Measurements from ENCODE around the gene PSD2.

The PSD2 gene

DNA sequence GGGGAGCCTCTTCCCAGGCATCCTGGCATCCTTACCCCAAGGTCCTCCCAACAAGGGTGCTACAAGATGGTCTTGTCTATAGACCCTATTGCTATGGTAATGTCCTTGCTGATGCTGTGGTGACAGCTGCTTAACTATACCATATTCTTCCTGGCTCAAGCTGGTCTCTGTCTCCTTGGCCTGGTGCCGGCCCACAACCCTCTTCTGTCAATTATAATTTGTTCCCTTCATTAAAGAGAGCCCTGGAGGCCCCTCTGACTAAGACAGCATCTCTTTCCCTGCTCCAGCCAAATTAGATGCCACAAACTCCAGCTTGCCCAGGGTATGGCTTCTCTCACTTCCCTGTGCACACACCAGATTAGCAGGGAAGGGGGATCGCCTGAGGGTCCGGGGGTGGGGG lies 86.7 kb downstream of the PSD2 start:
- DNase-seq: no peak

DNA sequence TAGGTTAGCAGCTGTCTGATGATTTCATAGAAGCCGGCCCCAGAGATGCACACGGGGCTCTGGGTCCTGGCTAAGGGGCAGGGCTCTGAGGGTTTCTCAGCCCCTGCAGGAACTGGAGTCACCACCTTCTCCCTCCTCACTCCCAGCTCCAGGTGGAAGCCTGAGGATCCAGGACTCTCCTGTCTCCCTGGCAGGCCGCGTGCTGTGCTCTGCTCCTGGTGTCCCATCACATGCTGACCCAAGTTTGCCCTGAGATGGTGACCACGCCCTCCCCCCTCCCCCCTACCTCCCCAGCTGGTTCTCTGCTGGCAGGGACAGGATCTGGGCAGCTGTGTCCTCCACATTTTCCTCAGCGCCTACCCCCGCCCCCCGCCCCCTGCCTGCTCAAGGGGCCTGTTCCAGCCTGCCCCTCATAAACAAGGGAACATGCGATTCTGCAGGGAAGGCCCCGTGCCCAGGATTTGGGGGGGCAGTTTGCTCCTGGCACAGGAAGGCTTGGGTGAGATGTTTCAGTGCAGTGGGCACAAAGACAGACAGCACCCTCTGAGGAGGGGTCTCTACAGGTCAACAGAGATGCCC lies 87.4 kb downstream of the PSD2 start:
- no peak for DNase-seq

DNA sequence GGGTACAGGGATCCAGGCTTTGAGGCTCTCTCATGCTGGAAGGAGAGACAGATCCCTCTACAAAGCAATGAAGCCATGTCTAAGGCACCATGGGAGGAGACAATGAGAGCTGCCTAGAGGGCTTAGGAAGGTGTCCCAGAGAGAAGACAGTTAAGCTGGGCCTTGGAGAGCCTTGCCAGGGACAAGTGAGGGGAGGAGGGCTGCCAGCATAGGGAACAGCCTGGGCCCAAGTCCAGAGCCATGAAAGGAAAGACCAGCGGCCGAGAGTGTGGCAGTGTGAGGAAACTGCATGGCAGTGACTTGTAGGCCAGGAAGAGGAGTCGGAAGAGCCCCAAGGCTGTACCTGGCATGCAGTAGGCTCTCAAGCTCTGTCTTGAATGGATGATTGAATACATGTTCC lies 88.5 kb downstream of the PSD2 start:
- DNase-seq: no peak

DNA sequence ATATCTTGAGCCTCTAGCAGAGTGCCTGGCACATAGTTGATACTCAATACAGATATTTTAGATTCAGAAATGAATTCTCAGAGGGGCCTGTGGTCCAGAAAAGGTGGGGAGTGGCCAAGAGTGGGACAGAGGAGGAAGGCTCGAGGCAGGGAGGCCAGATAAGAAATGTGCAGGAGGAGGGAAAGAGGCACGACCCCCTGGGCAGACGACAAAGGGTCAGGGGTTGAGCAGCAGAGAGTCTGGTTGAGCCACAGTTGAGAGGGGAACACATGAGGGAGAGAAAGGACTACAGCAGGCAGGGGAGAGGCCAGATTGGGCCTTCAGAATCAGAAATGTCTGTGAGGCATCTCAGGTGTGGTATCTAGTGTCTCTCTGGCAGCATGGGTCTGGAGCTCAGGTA lies 89.1 kb downstream of the PSD2 start:
- DNase-seq: no peak

DNA sequence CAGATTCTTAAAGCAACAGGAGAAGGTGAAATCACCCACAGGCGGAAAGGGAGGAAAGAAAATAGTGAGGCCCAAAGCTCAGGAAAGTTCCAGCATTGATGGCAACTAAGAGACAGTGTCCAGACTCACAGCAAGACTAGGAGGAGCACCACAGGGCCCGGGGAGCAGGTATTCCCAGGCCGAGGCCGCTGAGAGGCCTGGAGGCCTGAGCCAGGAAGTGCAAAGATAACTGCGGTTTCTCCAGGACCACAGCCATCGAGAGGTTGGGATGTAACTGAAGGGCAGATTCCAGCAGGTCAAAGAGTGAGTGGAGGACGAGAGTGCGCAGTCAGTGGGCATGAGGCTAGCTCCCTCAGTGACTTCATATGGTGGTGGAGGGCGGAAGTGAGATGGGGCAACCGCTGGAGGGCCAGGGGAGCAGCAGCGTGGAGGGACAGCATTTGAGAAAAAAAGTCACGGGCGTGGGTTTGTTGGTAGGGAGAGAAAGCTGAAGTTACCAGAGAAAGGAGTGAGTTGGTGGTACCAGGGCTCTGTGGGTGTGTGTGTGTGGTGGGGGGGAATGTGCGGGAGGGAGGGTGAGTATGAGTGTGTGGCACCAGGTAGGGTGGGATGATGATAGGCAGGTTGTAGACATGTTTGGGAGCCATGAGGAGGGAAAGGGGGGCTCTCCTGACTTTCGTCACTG lies 89.7 kb downstream of the PSD2 start:
- DNase-seq: no peak

DNA sequence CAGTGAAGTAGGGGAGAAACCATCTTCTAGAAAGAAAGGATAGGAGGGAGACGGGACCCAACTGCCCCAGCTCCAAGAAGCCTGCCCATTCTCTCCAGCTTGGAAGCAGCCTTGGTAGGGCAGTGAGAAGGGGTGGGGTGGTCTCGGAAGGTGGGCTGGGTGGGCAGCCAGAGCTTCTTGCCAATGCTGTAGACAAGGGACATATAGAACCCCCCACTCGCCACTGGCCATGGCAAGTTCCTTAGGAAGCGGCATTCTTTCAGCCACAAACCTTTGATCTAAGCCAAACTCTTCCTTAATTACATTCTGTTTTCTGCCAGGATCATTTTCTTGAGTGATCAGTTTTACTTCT lies 90.2 kb downstream of the PSD2 start:
- no peak for DNase-seq

DNA sequence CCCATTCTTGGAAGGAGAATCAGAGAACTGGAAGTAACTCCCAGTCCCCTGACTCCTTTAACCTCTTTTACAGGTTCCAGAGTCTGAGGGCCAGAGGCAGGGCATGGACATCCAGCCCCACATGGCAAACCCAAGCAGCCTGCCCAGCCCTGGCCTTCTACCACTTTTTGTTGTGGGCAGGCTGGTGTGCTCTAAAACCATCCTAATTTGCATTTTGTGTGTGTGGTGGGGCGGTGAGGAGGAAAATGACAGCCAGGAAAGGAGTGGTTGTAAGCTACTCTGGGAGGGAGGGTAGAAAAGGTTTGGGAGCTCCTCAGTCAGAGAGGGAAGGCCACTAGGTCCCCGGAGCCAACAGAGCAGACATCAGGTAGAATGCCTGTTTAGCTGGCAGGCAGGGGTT lies 90.6 kb downstream of the PSD2 start:
- no peak for DNase-seq

DNA sequence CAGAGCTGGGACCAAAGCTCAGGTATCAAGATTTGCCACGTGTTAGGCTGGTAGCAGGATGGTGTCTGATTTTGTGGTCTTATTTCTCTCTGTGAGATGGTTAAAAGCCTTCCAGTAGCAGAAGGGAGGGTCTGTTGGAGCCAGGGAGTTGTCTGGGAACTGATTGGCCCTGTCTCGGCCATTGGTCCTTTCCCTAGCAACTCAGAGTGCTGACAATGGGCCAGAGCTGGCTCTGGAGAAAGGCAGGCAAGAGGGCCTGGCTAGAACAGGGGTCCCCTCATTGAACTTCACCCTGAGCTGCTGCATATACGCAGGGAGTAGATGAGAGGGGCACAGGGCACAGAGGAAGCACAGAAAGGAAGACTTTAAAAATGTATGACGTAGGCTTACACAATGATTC lies 92.8 kb downstream of the PSD2 start:
- DNase-seq: no peak

DNA sequence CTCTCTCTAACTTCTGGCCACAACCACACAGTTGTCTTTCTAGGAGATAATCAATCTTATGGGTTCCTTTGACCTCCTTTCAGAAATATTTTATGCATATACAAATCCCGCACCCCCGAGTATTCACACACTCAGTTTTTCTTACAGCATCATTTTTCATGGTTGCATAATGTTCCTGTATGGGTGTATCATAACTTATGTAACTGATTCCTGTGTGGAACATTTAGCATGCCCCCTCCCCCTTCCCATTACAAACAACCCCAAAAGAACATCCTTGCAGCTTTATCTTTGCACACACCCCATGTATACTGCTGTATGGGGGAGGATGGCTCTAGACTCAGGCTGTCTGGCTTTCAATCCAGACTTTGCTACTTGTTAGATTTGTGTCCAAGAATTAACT lies 93.8 kb downstream of the PSD2 start:
- DNase-seq: no peak

DNA sequence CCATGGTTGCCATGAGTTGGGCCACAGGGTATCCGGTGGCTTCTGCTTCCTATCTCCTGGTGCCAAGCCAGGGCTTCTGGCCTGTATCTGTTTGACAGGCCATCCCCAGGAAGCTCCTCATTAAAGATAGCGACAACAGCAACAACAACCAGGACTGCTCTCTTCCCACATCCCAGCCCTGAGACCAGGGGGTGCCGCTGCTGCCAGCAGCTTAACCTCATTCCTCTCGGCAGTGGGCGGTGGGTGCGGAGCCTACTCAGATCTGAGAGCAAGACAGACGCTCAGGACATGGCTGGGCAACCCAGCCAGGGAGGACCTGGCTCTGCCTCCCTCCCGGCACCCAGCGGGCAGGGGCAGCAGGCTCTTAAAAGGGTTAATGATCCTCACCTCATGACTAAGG lies 98.3 kb downstream of the PSD2 start:
- DNase-seq: no peak
